B cell (primary cell): Measurements from ENCODE around the gene DNAJB6. TPM values are rescaled to one million over a fixed set of nuclear protein-coding genes. Genes with fewer than 3 reads are reported as not detected.

ENCODE experiments used
- ATAC-seq: fragments of 200-7000 bp; cut with Tn5 transposase; one replicate; pipeline ENCODE4 v1.10.0; 2021; ENCODE audit warnings: low read depth, mild to moderate bottlenecking, moderate number of reproducible peaks, moderate library complexity
- CTCF ChIA-PET: fragments of 350-600 bp; sonication (Branson Sonifier 250); formaldehyde crosslinking; loops from one replicate; lab custom pipeline; 2021; ENCODE audit warnings: antibody characterized with exemption, inconsistent platforms; lab: Charles Lee
- POLR2A ChIA-PET: fragments of 350-600 bp; sonication (Branson Sonifier 250); formaldehyde crosslinking; loops from one replicate; lab custom pipeline; 2021; ENCODE audit warnings: antibody characterized with exemption; lab: Charles Lee
- DNase-seq: peaks from one replicate; pipeline ENCODE4 v3.0.0; 2013
- H2AFZ ChIP-seq: 2 replicates; pipeline ENCODE4 v1.6.1; 2012; ENCODE audit warnings: mild to moderate bottlenecking, low read depth, low read length; ENCODE audit not compliant: insufficient read depth, poor library complexity, severe bottlenecking
- H3K27ac ChIP-seq, 2 donors: 1 replicate in 1 of 2; 2 replicates in 1 of 2; pipeline ENCODE4 v1.5.1; 2012 to 2013; ENCODE audit warnings: low read length in 2 of 2, mild to moderate bottlenecking in 2 of 2, moderate library complexity in 1 of 2
- H3K27me3 ChIP-seq, 4 experiments: fragments of 200-600 bp in 1 of 4; sonication (generic) in 1 of 4; replicated peaks in 1 of 4; 1 replicate in 2 of 4; 2 replicates in 2 of 4; pipeline versions ENCODE4 v1.6.1 to v1.7.0; 2013 to 2016; ENCODE audit warnings: low read length in 3 of 4, mild to moderate bottlenecking in 2 of 4, mixed read lengths in 1 of 4, moderate library complexity in 1 of 4; ENCODE audit not compliant: insufficient read depth in 4 of 4, control insufficient read depth in 3 of 4; ENCODE audit errors: control extremely low read depth in 1 of 4
- H3K36me3 ChIP-seq, 2 experiments: replicated peaks in 1 of 2; 1 replicate in 1 of 2; 2 replicates in 1 of 2; pipeline versions ENCODE4 v1.6.1 to v1.7.1; 2013; ENCODE audit warnings: low read length in 1 of 2; ENCODE audit not compliant: insufficient read depth in 2 of 2, control insufficient read depth in 1 of 2; ENCODE audit errors: control extremely low read depth in 1 of 2, extremely low read depth in 1 of 2
- H3K4me1 ChIP-seq, 2 donors: fragments of 200-600 bp in 1 of 2; sonication (generic) in 1 of 2; 1 replicate in 1 of 2; 2 replicates in 1 of 2; pipeline versions ENCODE4 v1.5.1 to v1.6.1; 2013 to 2017; ENCODE audit warnings: low read length in 2 of 2; ENCODE audit not compliant: control insufficient read depth in 2 of 2, insufficient read depth in 2 of 2
- H3K4me2 ChIP-seq: replicated peaks from 2 replicates; pipeline ENCODE3; 2012; ENCODE audit warnings: mild to moderate bottlenecking, low read depth, low read length; ENCODE audit not compliant: poor library complexity, severe bottlenecking
- H3K4me3 ChIP-seq, 5 experiments: fragments of 200-600 bp in 1 of 5; sonication (generic) in 1 of 5; 1 replicate in 3 of 5; 2 replicates in 2 of 5; pipeline versions ENCODE4 v1.5.1 to v1.7.0; 2011 to 2016; ENCODE audit warnings: low read length in 4 of 5, mild to moderate bottlenecking in 4 of 5, low read depth in 2 of 5, control low read depth in 1 of 5, moderate library complexity in 1 of 5; ENCODE audit not compliant: insufficient read depth in 1 of 5; ENCODE audit errors: control extremely low read depth in 1 of 5, extremely low read depth in 1 of 5
- H3K79me2 ChIP-seq: fragments of 200-600 bp; sonication (generic); one replicate; pipeline ENCODE4 v1.6.0; 2016; ENCODE audit warnings: low read length; ENCODE audit not compliant: control insufficient read depth, insufficient read depth
- H3K9ac ChIP-seq: fragments of 200-600 bp; sonication (generic); 2 replicates; pipeline ENCODE4 v1.6.1; 2017; ENCODE audit warnings: mild to moderate bottlenecking, low read length, moderate library complexity
- H3K9me3 ChIP-seq, 3 donors: one replicate each; pipeline versions ENCODE4 v1.6.1 to v1.7.1; 2013; ENCODE audit warnings: low read length in 2 of 3; ENCODE audit not compliant: control insufficient read depth in 2 of 3, insufficient read depth in 1 of 3; ENCODE audit errors: control extremely low read depth in 1 of 3
- H4K20me1 ChIP-seq: 2 replicates; pipeline ENCODE4 v1.6.0; 2012; ENCODE audit warnings: mild to moderate bottlenecking, low read length; ENCODE audit not compliant: insufficient read depth, control insufficient read depth, poor library complexity, severe bottlenecking
- H3K27ac Mint-ChIP-seq: one replicate; pipeline ENCODE4 v1.8.0; 2021; ENCODE audit warnings: mixed read lengths
- H3K27me3 Mint-ChIP-seq: one replicate; pipeline ENCODE4 v1.8.0; 2021; ENCODE audit warnings: mixed read lengths
- H3K4me1 Mint-ChIP-seq: one replicate; pipeline ENCODE4 v1.8.0; 2021; ENCODE audit warnings: mixed read lengths
- H3K4me3 Mint-ChIP-seq: one replicate; pipeline ENCODE4 v1.8.0; 2021; ENCODE audit warnings: mixed read lengths
- H3K9me3 Mint-ChIP-seq: one replicate; pipeline ENCODE4 v1.8.0; 2022; ENCODE audit warnings: mixed read lengths; ENCODE audit not compliant: insufficient read depth
- CTCF ChIP-seq: fragments of 200-600 bp; IDR thresholded peaks from one replicate; pipeline ENCODE4 v1.8.0; 2022; ENCODE audit warnings: antibody characterized with exemption, mild to moderate bottlenecking
- EZH2 ChIP-seq: IDR thresholded peaks from 2 replicates; pipeline ENCODE4 v1.6.1; 2012; ENCODE audit warnings: borderline replicate concordance, low read depth, mild to moderate bottlenecking, moderate library complexity, low read length; ENCODE audit not compliant: insufficient read depth, poor library complexity, severe bottlenecking
- WGBS: methylation state at CpG from one replicate; pipeline ENCODE4 v1.1.5; 2013; ENCODE audit warnings: missing lambda C conversion rate; ENCODE audit not compliant: insufficient coverage; 5-methylcytosine and 5-hydroxymethylcytosine counted together
- intact Hi-C: fragments of 100-400 bp; cut with micrococcal nuclease; formaldehyde crosslinking; loops from one replicate; pipeline ENCODE4 v1.10.0; 2022
- polyA plus RNA-seq: library from polyadenylated mRNA; depleted of rRNA; stranded (reverse); fragments of >200 nt; gene quantifications from 2 replicates; pipeline ENCODE4 v1.2.3, GENCODE V29; 2012
- total RNA-seq, 2 donors: library from RNA; stranded (reverse); fragments of 120-200 nt in 1 of 2; gene quantifications; 1 replicate in 1 of 2; 2 replicates in 1 of 2; pipeline versions ENCODE4 v1.2.3 to v1.2.4, GENCODE V29; 2013 to 2022

DNAJB6 gene
- total and polyA plus RNA-seq, 2 donors (not counting 1 experiment from before 2014, with no cell fraction given), result 22.4 to 116 TPM

GRCh38 chr7:157430721-157431120, 93.9 kb downstream of the DNAJB6 start:
- Mint-ChIP-seq H3K9me3 (no peaks in the 10 kb centered on the region), H3K27ac (no peak overlapping the region)
- intact Hi-C loops, result no loop called here

More at GRCh38 chr7:157430721-157431120, 93.9 kb downstream of the DNAJB6 start:
- Histone ChIP-seq H3K4me1 (peaks cover 4 to 9% of the 10 kb centered on the region in 2 donors), H3K36me3 (no peaks in the 10 kb centered on the region), H3K4me3 (no peak overlapping the region), H3K9me3 (peaks cover 0 to 7% (median 0%) of the 10 kb centered on the region in 3 donors), H2AFZ (no peak overlapping the region), H4K20me1 (no peaks in the 10 kb centered on the region), H3K4me2 (no peak overlapping the region), H3K9ac (no peak overlapping the region), H3K27ac (no peak overlapping the region), H3K79me2 (no peaks in the 10 kb centered on the region), H3K27me3 (peaks cover 0 to 8% (median 0%) of the 10 kb centered on the region in 4 experiments)
- ATAC-seq (no peak), DNase-seq (no peak)
- WGBS, result 86% methylated on average over 5 of the region's 7 CpGs
- no peak overlapping the region for H3K4me3 Mint-ChIP-seq
- TF ChIP-seq CTCF (no peak), EZH2 (no peak)
- ChIA-PET CTCF (no interaction called here), POLR2A (no interaction called here)
- peaks cover 14% of the 10 kb centered on the region for H3K4me1 Mint-ChIP-seq
- H3K27me3 Mint-ChIP-seq, result peaks cover 10% of the 10 kb centered on the region
